Spleen (tissue), 11 donors: ENCODE results near the gene C10orf53. TPM values are rescaled to one million over a fixed set of nuclear protein-coding genes. Genes with fewer than 3 reads are reported as not detected.

Source experiments
- DNase-seq: peaks from one replicate; pipeline ENCODE4 v3.0.0-alpha.2; 2020
- H3K27ac ChIP-seq, 8 donors: fragments of 200-600 bp; sonication (generic) in 7 of 8; 1 replicate in 4 of 8; 2 replicates in 4 of 8; pipeline versions ENCODE4 v1.5.0 to v1.8.0; 2016 to 2021; ENCODE audit warnings: inconsistent platforms in 4 of 8, mild to moderate bottlenecking in 4 of 8, moderate library complexity in 1 of 8
- H3K27me3 ChIP-seq, 7 donors: fragments of 200-600 bp; sonication (generic) in 6 of 7; replicated peaks in 1 of 7; 1 replicate in 4 of 7; 2 replicates in 3 of 7; pipeline versions ENCODE4 v1.5.0 to v1.8.0; 2016 to 2021; ENCODE audit warnings: inconsistent platforms in 3 of 7, mild to moderate bottlenecking in 1 of 7
- H3K36me3 ChIP-seq, 6 donors: fragments of 200-600 bp; sonication (generic) in 5 of 6; 1 replicate in 4 of 6; 2 replicates in 2 of 6; pipeline versions ENCODE4 v1.5.0 to v1.8.0; 2016 to 2021; ENCODE audit warnings: inconsistent platforms in 2 of 6
- H3K4me1 ChIP-seq, 6 donors: fragments of 200-600 bp; sonication (generic) in 5 of 6; 1 replicate in 3 of 6; 2 replicates in 3 of 6; pipeline versions ENCODE4 v1.5.0 to v1.8.0; 2016 to 2021; ENCODE audit warnings: inconsistent platforms in 3 of 6
- H3K4me3 ChIP-seq, 8 donors: fragments of 200-600 bp; sonication (generic) in 7 of 8; 1 replicate in 4 of 8; 2 replicates in 4 of 8; pipeline versions ENCODE4 v1.5.0 to v1.8.0; 2016 to 2021; ENCODE audit warnings: inconsistent platforms in 4 of 8, mild to moderate bottlenecking in 4 of 8, moderate library complexity in 2 of 8
- H3K9me3 ChIP-seq, 8 donors: fragments of 200-600 bp; sonication (generic) in 7 of 8; 1 replicate in 4 of 8; 2 replicates in 4 of 8; pipeline versions ENCODE4 v1.5.0 to v1.8.0; 2016 to 2021; ENCODE audit warnings: inconsistent platforms in 4 of 8
- CTCF ChIP-seq, 11 experiments: fragments of 200-600 bp in 7 of 11; fragments of 450-650 bp in 4 of 11; sonication (generic) in 4 of 11; IDR thresholded peaks in 8 of 11; conservative IDR thresholded peaks in 3 of 11; 1 replicate in 7 of 11; 2 replicates in 4 of 11; pipeline versions ENCODE4 v1.4.0 to v1.8.0; 2016 to 2021; ENCODE audit warnings: antibody characterized with exemption in 11 of 11, inconsistent platforms in 4 of 11, mild to moderate bottlenecking in 1 of 11
- POLR2A ChIP-seq, 3 donors: fragments of 450-650 bp; IDR thresholded peaks; one replicate each; pipeline ENCODE4 v1.5.1; 2017; ENCODE audit warnings: antibody characterized with exemption in 3 of 3, mild to moderate bottlenecking in 1 of 3
- POLR2AphosphoS5 ChIP-seq, 3 donors: sonication (generic); formaldehyde crosslinking; IDR thresholded peaks; one replicate each; pipeline ENCODE4 v1.5.1; 2017; ENCODE audit warnings: antibody characterized with exemption in 3 of 3
- WGBS, 5 donors: extraction: QIAGEN DNeasy Blood & Tissue Kit in 3 of 5; methylation state at CpG; one replicate each; pipeline versions ENCODE4 v1.1.5 to v1.1.7; 2013 to 2018; 5-methylcytosine and 5-hydroxymethylcytosine counted together
- intact Hi-C: fragments of 100-400 bp; cut with DNase I; formaldehyde crosslinking; loops from one replicate; pipeline ENCODE4 v1.15.0; 2023; ENCODE audit warnings: low total_unique reads
- polyA plus RNA-seq, 3 donors: library from polyadenylated mRNA; stranded (reverse); fragments of 200-250 nt; gene quantifications; one replicate each; pipeline ENCODE4 v1.2.1, GENCODE V29; 2013
- total RNA-seq, 7 donors: library from RNA; depleted of rRNA in 3 of 7; stranded (reverse); fragments of >200 nt in 3 of 7; fragmentation: NEBNext Ultra II Directional in 4 of 7; extraction: Animal tissue kit (Norgen Biotek cat#: 25700) in 4 of 7; gene quantifications; one replicate each; pipeline versions ENCODE4 v1.1.0 to v1.2.1, GENCODE V29; 2016 to 2021
- donor health status: healthy with polysubstance abuse.
- donor health status: DM: no; HTN: no; CAD: no; lungs with moderate emphysema.
- donor health status: DM: no; HTN: no; CAD: no.
- donor health status: Bipolar disorder and iron deficiency.
- donor health status: healthy.
- donor health status: DM: no; HTN: no; CAD: no.
- donor health status: DM: yes; HTN: yes; CAD: no.

Gene C10orf53
- total and polyA plus RNA-seq, 10 donors, result not detected

GRCh38 chr10:49696311-49696710 is 16.9 kb downstream of the C10orf53 start:
- H3K27ac ChIP-seq, result no peak overlapping the region
- no peak for TF ChIP-seq POLR2A (IDR thresholded peaks at IDR 0.05)
- no peak for TF ChIP-seq CTCF (IDR thresholded peaks at IDR 0.05 in 8 of 11, conservative IDR thresholded peaks at IDR 0.05 in 3 of 11)
- TF ChIP-seq POLR2AphosphoS5 (IDR thresholded peaks at IDR 0.05), result no peak
- 75 to 82% (median 80%) methylated on average over 7 of the region's 7 CpGs for WGBS, 5 donors
- intact Hi-C loops, result no loop called here
- H3K36me3 ChIP-seq, result no peaks in the 10 kb centered on the region
- peaks cover 0 to 6% (median 0%) of the 10 kb centered on the region in 8 donors for H3K9me3 ChIP-seq
- DNase-seq, result no peak
- peaks cover 0 to 62% (median 8%) of the 10 kb centered on the region in 7 donors for H3K27me3 ChIP-seq
- H3K4me1 ChIP-seq, result no peaks in the 10 kb centered on the region
- no peak overlapping the region for H3K4me3 ChIP-seq

GRCh38 chr10:49698679-49699078 is 19.2 kb downstream of the C10orf53 start:
- peaks cover 0 to 47% (median 0%) of the 10 kb centered on the region in 7 donors for H3K27me3 ChIP-seq
- H3K9me3 ChIP-seq, result no peaks in the 10 kb centered on the region
- 74 to 84% (median 79%) methylated on average over 9 of the region's 9 CpGs for WGBS, 5 donors
- no peak overlapping the region for H3K4me3 ChIP-seq
- TF ChIP-seq CTCF (IDR thresholded peaks at IDR 0.05 in 8 of 11, conservative IDR thresholded peaks at IDR 0.05 in 3 of 11) (no peak), POLR2A (IDR thresholded peaks at IDR 0.05) (no peak), POLR2AphosphoS5 (IDR thresholded peaks at IDR 0.05) (no peak)
- H3K4me1 ChIP-seq, result no peaks in the 10 kb centered on the region
- H3K36me3 ChIP-seq, result no peaks in the 10 kb centered on the region
- no peak overlapping the region for H3K27ac ChIP-seq
- DNase-seq, result no peak
- intact Hi-C loops, result no loop called here

DNA sequence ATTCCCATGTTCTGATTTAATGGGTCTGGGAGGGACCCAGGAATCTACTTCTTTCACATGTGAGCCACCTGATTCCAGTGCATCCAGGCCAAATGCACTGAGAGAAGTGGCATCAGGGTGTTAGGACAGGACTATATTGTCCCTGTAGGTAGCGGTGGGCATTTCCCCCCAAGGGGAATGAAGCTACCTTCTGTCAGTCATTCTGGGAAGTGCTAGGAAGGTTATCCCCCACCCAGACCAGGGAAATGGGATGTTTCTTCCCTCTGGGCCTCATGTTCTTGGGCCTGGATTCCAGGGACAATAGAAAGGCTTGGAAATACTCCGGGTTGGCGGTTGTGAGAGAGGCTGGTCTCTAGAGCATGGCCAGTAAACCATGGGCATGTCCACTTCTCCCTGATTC is 20.8 kb downstream of the C10orf53 start:
- H3K27me3 ChIP-seq, result peaks cover 0 to 40% (median 0%) of the 10 kb centered on the region in 7 donors
- H3K4me3 ChIP-seq, result no peak overlapping the region
- 82 to 92% (median 89%) methylated on average over 3 of the region's 3 CpGs for WGBS, 5 donors
- no peak for DNase-seq
- intact Hi-C loops, result no loop called here
- TF ChIP-seq POLR2AphosphoS5 (IDR thresholded peaks at IDR 0.05) (no peak), POLR2A (IDR thresholded peaks at IDR 0.05) (no peak), CTCF (IDR thresholded peaks at IDR 0.05 in 8 of 11, conservative IDR thresholded peaks at IDR 0.05 in 3 of 11) (no peak)
- H3K4me1 ChIP-seq, result no peaks in the 10 kb centered on the region
- H3K9me3 ChIP-seq, result peaks cover 0 to 5% (median 0%) of the 10 kb centered on the region in 8 donors
- no peaks in the 10 kb centered on the region for H3K36me3 ChIP-seq
- no peak overlapping the region for H3K27ac ChIP-seq

DNA sequence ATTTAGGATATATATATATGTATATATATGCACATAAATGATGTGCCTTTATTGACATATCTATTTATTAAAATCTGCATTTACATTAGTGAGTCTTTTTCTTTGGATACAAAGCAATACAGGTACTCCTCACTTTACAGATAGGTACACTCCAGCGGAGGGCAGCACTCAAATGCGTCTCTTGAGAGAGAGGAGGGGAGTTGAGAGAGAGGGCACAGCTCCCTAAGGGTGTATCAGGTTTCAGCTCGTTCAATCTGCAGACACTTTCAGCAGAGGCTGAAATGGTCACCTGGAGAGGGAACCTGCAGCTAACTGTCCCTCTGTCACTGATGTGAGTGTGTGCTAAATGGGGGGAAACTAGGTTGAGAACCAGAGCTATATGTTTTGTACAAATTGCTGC is 21.5 kb downstream of the C10orf53 start:
- 12 to 22% (median 13%) methylated on average over 3 of the region's 3 CpGs for WGBS, 5 donors
- H3K4me1 ChIP-seq, result no peaks in the 10 kb centered on the region
- no peak overlapping the region for H3K4me3 ChIP-seq
- H3K27me3 ChIP-seq, result peaks cover 0 to 40% (median 0%) of the 10 kb centered on the region in 7 donors
- no peak for TF ChIP-seq POLR2A (IDR thresholded peaks at IDR 0.05)
- TF ChIP-seq CTCF (IDR thresholded peaks at IDR 0.05 in 8 of 11, conservative IDR thresholded peaks at IDR 0.05 in 3 of 11), result no peak
- no peak for TF ChIP-seq POLR2AphosphoS5 (IDR thresholded peaks at IDR 0.05)
- H3K9me3 ChIP-seq, result peaks cover 0 to 13% (median 2%) of the 10 kb centered on the region in 8 donors
- intact Hi-C loops, result no loop called here
- no peaks in the 10 kb centered on the region for H3K36me3 ChIP-seq
- DNase-seq, result no peak
- H3K27ac ChIP-seq, result no peak overlapping the region
